ENCODE results near the gene CDCA4. TPM values are rescaled to one million over a fixed set of nuclear protein-coding genes. Genes with fewer than 3 reads are reported as not detected.

Gene CDCA4
- total RNA-seq, 4 donors from 2014 or later: 5.3 to 8.0 (median 6.4) TPM

- TF ChIP-seq CTCF (IDR thresholded peaks at IDR 0.05): no peak
- no peak for DNase-seq (ENCODE audit: low spot score)
- ATAC-seq (ENCODE audit: low FRiP score): no peak
These were observed 29.1 kb upstream of the CDCA4 start for GRCh38 chr14:105049753-105050550.

- ATAC-seq (ENCODE audit: low FRiP score) (no peak), DNase-seq (ENCODE audit: low spot score) (no peak)
- no peak for TF ChIP-seq CTCF (IDR thresholded peaks at IDR 0.05)
These were observed 26.6 kb upstream of the CDCA4 start for GRCh38 chr14:105047283-105048016.

- TF ChIP-seq CTCF (IDR thresholded peaks at IDR 0.05): no peak
- DNase-seq (ENCODE audit: low spot score): no peak
- no peak for ATAC-seq (ENCODE audit: low FRiP score)
These were observed 26.0 kb upstream of the CDCA4 start for GRCh38 chr14:105046891-105047282.

- peak in 2 of 3 donors; percentile 97 to 100 for TF ChIP-seq CTCF (IDR thresholded peaks at IDR 0.05)
- ATAC-seq (ENCODE audit: low FRiP score): peak; percentile 95
- DNase-seq (ENCODE audit: low spot score): peak; percentile 96
These were observed 24.9 kb upstream of the CDCA4 start for GRCh38 chr14:105045710-105046326.

GRCh38 chr14:105043641-105044040 lies 22.8 kb upstream of the CDCA4 start:
- TF ChIP-seq CTCF (IDR thresholded peaks at IDR 0.05): no peak
- DNase-seq (ENCODE audit: low spot score): no peak
- ATAC-seq (ENCODE audit: low FRiP score): no peak

- TF ChIP-seq CTCF (IDR thresholded peaks at IDR 0.05): no peak
- DNase-seq (ENCODE audit: low spot score): no peak
- ATAC-seq (ENCODE audit: low FRiP score): no peak
These were observed 21.9 kb upstream of the CDCA4 start for GRCh38 chr14:105042813-105043212.

All from omental fat pad (tissue), 4 donors.